Subcutaneous abdominal adipose tissue (tissue), 5 donors: ENCODE results near the gene ARHGEF9.
"Not testable (repeated sequence)": the region's sequence is repeated elsewhere in the genome, so short reads cannot be mapped to it uniquely, and the experiment has no call there.

Source experiments
- H3K27ac ChIP-seq: one replicate; pipeline ENCODE4 v1.7.0; 2013; ENCODE audit warnings: low read depth, mild to moderate bottlenecking, inconsistent platforms, low read length, moderate library complexity
- H3K27me3 ChIP-seq, 5 donors: one replicate each; pipeline ENCODE4 v1.7.0; 2013; ENCODE audit warnings: low read length in 5 of 5, inconsistent platforms in 1 of 5; ENCODE audit not compliant: control insufficient read depth in 5 of 5, insufficient read depth in 4 of 5
- H3K36me3 ChIP-seq, 5 donors: one replicate each; pipeline ENCODE4 v1.7.0; 2013; ENCODE audit warnings: low read length in 5 of 5; ENCODE audit not compliant: control insufficient read depth in 5 of 5, insufficient read depth in 5 of 5
- H3K4me1 ChIP-seq, 5 donors: one replicate each; pipeline ENCODE4 v1.7.0; 2013; ENCODE audit warnings: low read length in 5 of 5, mild to moderate bottlenecking in 3 of 5, moderate library complexity in 1 of 5; ENCODE audit not compliant: control insufficient read depth in 5 of 5, insufficient read depth in 5 of 5
- H3K4me3 ChIP-seq, 5 donors: one replicate each; pipeline ENCODE4 v1.7.0; 2013; ENCODE audit warnings: low read length in 5 of 5, low read depth in 1 of 5
- H3K9ac ChIP-seq, 5 donors: one replicate each; pipeline ENCODE4 v1.7.0; 2013; ENCODE audit warnings: low read length in 5 of 5, mild to moderate bottlenecking in 4 of 5, moderate library complexity in 3 of 5
- H3K9me3 ChIP-seq, 5 donors: one replicate each; pipeline ENCODE4 v1.7.0; 2013; ENCODE audit warnings: low read length in 5 of 5; ENCODE audit not compliant: control insufficient read depth in 5 of 5
- donor health status: healthy.
- donor health status: healthy.
- donor health status: healthy.
- donor health status: healthy.
- donor health status: healthy.

Gene ARHGEF9

DNA sequence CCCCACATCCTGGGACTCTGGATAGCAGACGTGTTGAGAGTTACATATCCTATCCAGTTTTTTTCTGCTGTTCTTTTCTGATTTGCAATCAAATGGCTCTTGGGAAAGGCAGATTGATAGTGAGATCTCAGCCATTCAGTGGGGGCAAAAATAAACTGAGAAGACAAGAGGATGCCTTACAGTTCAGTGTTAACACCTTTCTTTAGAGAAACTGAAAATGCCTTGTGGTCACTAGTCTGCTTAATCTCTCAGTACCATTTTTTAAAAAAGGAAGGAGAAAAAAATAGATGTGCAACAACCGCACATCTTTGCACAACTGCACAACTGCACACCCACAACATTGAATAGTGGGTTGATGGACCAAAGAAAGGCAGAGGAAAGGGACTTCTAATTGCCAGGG, 109.3 kb downstream of the ARHGEF9 start:
- H3K4me3 ChIP-seq: no peak overlapping the region
- no peak overlapping the region for H3K9ac ChIP-seq
- peaks cover 11 to 31% (median 22%) of the 10 kb centered on the region in 5 donors for H3K36me3 ChIP-seq
- no peaks in the 10 kb centered on the region for H3K4me1 ChIP-seq
- H3K27ac ChIP-seq: no peak overlapping the region
- no peaks in the 10 kb centered on the region for H3K9me3 ChIP-seq
- H3K27me3 ChIP-seq: peaks cover 0 to 5% (median 2%) of the 10 kb centered on the region in 5 donors

DNA sequence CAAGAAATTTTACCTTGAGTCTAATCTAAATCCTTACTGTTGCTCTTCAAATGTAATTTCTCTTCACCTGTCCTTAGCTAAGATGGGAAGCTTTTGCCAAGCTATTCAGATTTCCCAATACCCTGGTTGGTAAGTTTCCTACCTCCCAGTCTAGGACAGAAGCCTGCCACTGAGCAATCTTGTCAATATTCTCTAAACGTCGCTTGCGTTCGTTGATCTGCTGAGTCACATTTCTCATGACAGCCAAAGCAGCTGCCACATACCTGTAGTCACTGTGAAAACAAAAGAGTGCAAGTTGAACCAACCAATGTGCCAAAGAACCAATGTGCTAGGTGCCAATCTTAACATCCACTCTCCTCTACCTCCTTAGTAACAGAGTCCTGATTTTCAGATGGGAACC, 111.1 kb downstream of the ARHGEF9 start:
- H3K9me3 ChIP-seq: no peaks in the 10 kb centered on the region
- H3K4me1 ChIP-seq: no peaks in the 10 kb centered on the region
- H3K4me3 ChIP-seq: no peak overlapping the region
- H3K36me3 ChIP-seq: peaks cover 11 to 31% (median 23%) of the 10 kb centered on the region in 5 donors
- no peak overlapping the region for H3K27ac ChIP-seq
- peaks cover 0 to 3% (median 0%) of the 10 kb centered on the region in 5 donors for H3K27me3 ChIP-seq
- H3K9ac ChIP-seq: no peak overlapping the region

DNA sequence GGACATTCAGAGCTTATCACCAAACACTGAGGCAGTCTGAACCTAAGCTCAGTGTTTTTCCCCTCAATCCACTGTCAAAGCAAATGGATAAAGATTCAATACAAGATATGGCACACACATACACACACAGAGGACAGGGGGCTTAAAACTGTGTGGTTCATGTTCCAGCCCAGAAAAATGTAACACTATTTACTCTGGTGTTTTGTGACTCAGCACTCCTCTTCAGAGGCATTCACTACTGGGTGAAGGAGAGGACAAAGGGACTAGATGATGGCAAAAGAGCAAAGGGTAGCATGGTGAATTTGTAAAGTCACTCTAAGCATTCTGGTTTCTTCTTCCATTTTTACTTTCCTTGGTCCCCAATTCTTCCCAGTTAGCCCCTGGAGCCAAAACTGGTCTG, 120.3 kb downstream of the ARHGEF9 start:
- H3K27ac ChIP-seq: no peak overlapping the region

GRCh38 chrX:63664083-63664482, 120.9 kb downstream of the ARHGEF9 start:
- peaks cover 0 to 5% (median 0%) of the 10 kb centered on the region in 5 donors for H3K4me1 ChIP-seq
- H3K36me3 ChIP-seq: peaks cover 0 to 20% (median 4%) of the 10 kb centered on the region in 5 donors
- peaks cover 0 to 11% (median 0%) of the 10 kb centered on the region in 5 donors for H3K27me3 ChIP-seq
- no peak overlapping the region for H3K27ac ChIP-seq
- no peak overlapping the region for H3K4me3 ChIP-seq
- no peak overlapping the region for H3K9ac ChIP-seq
- peaks cover 0 to 4% (median 0%) of the 10 kb centered on the region in 5 donors for H3K9me3 ChIP-seq

More for the DNA sequence above, 120.3 kb downstream of the ARHGEF9 start:
- Histone ChIP-seq H3K4me3 (no peak overlapping the region), H3K27me3 (peaks cover 0 to 11% (median 0%) of the 10 kb centered on the region in 5 donors), H3K9me3 (peaks cover 0 to 4% (median 0%) of the 10 kb centered on the region in 5 donors), H3K4me1 (peaks cover 0 to 3% (median 0%) of the 10 kb centered on the region in 5 donors), H3K9ac (no peak overlapping the region), H3K36me3 (peaks cover 0 to 20% (median 4%) of the 10 kb centered on the region in 5 donors)

GRCh38 chrX:63661676-63662075, 123.3 kb downstream of the ARHGEF9 start:
- H3K9me3 ChIP-seq: peaks cover 0 to under 1% (median 0%) of the 10 kb centered on the region in 5 donors
- H3K9ac ChIP-seq: no peak overlapping the region
- peaks cover 0 to 16% (median 4%) of the 10 kb centered on the region in 5 donors for H3K36me3 ChIP-seq
- H3K4me1 ChIP-seq: peaks cover 0 to 10% (median 0%) of the 10 kb centered on the region in 5 donors
- peaks cover 0 to 7% (median 0%) of the 10 kb centered on the region in 5 donors for H3K27me3 ChIP-seq
- no peak overlapping the region for H3K27ac ChIP-seq
- H3K4me3 ChIP-seq: no peak overlapping the region

DNA sequence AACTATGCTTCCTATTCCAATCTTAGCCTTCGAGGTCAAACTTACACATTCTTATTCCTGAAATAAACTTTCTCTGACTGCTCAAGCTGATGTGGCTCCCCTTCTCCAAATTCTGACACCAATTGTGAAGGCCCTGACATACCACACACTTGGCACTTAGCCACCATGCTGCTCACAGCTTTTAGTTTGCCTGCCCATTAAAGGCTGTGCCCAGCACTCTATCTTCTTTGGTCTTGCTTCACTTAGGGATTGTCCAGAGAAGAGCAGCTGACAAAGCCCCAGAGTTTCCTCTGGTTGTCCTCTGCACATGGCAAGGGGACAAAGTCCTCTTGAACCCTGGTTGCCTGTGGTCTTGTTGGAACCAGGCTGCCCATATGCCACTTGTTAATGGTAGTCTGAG, 126.1 kb downstream of the ARHGEF9 start:
- no peak overlapping the region for H3K27ac ChIP-seq
- no peak overlapping the region for H3K9ac ChIP-seq
- no peaks in the 10 kb centered on the region for H3K9me3 ChIP-seq

DNA sequence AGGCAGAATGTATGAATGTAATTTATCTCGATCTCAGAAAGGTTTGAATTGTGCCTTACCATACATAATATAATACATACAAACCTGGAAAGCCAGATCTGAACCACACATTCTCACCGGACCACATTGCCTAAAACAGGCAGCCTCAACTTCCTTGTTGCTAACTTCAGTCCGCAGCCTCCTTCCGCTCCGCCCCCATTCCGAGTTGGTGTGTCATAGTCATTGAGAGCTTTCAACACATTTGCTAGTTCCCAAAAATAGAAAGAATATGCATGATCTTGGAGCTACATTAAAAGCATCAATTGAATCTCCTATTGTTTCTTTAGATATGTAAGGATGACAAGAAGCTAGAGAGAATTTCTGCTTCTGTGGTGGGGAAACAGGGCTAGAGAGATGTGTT, 127.2 kb downstream of the ARHGEF9 start:
- no peak overlapping the region for H3K4me3 ChIP-seq
- no peak overlapping the region for H3K9ac ChIP-seq
- H3K27ac ChIP-seq: no peak overlapping the region
- H3K9me3 ChIP-seq: peaks cover 0 to 2% (median 0%) of the 10 kb centered on the region in 5 donors
- peaks cover 0 to 4% (median 2%) of the 10 kb centered on the region in 5 donors for H3K27me3 ChIP-seq
- H3K36me3 ChIP-seq: peaks cover 0 to 8% (median 3%) of the 10 kb centered on the region in 5 donors
- peaks cover 0 to 10% (median 0%) of the 10 kb centered on the region in 5 donors for H3K4me1 ChIP-seq

More for the DNA sequence above, 126.1 kb downstream of the ARHGEF9 start:
- Histone ChIP-seq H3K36me3 (peaks cover 0 to 8% (median 2%) of the 10 kb centered on the region in 5 donors), H3K27me3 (peaks cover 0 to 4% (median 0%) of the 10 kb centered on the region in 5 donors), H3K4me1 (peaks cover 0 to 10% (median 0%) of the 10 kb centered on the region in 5 donors), H3K4me3 (no peak overlapping the region)

DNA sequence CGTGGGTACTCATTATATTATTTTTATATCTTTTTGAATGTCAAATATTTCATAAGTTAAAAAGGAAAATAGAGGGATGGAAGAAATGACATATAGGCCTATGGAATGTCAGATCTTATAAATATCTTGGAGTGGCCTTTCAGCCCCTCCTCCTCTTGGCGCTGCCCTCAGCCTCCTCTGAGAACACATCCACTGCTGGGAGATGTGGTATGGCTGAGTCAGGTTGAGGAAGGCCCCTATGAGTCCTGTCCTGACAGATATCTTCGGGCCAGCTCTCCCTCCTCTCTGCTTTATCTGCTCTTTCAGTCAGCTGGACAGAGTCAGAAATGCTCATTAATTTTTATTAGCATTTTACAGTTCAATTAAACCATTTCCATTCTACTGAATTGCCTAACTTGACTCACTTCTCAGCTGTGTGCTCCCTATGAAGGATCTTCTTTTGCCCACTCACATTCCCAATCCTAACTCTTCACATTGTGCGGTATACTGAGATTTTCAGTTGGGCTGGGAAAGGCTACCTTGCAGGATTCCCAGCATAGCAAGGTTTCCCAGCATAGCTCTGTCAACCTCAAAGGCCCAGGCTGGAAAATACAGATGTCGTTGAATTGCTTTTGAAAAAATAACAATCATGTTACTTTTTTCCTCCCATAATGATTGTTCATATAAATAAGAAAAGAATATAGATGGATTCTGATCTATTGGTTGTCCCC, 128.0 kb downstream of the ARHGEF9 start:
- Histone ChIP-seq H3K9ac (no peak overlapping the region), H3K36me3 (peaks cover 0 to 8% (median 3%) of the 10 kb centered on the region in 5 donors), H3K4me3 (no peak overlapping the region), H3K9me3 (peaks cover 0 to 2% (median 0%) of the 10 kb centered on the region in 5 donors), H3K27ac (no peak overlapping the region), H3K4me1 (peaks cover 0 to 10% (median 0%) of the 10 kb centered on the region in 5 donors), H3K27me3 (peaks cover 0 to 4% (median 2%) of the 10 kb centered on the region in 5 donors)

DNA sequence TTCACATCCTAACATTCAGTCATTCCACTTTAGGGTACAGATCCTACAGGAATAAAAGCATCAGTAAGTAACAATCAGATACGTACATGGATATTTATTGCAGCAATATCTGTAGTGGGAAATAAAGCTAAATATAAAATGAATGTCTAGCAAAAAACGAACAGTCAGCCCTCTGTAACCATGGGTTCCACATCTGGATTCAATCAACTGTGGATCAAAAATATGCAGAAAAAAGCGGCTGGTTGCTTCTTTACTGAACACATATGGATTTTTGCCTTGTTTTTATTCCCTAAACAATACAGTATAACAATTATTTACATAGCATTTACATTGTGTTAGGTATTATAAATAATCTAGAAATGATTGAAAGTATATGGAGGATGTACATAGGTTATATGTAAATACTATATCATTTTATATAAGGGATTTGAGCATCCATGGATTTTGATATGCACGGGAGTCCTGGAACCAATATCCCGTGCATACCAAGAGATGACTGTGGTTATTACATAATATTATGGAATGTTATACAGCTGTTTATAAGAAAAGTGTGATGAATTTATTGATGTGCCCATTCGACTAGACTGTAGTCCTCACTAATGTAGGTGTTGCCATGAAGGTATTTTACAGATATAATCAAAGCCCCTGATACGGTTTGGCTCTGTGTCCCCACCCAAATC, 132.8 kb downstream of the ARHGEF9 start:
- no peak overlapping the region for H3K27ac ChIP-seq

DNA sequence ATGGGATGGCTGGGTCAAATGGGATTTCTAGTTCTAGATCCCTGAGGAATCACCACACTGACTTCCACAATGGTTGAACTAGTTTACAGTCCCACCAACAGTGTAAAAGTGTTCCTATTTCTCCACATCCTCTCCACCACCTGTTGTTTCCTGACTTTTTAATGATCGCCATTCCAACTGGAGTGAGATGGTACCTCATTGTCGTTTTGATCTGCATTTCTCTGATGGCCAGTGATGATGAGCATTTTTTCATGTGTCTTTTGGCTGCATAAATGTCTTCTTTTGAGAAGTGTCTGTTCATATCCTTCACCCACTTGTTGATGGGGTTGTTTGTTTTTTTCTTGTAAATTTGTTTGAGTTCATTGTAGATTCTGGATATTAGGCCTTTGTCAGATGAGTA, 139.3 kb downstream of the ARHGEF9 start:
- H3K27me3 ChIP-seq, H3K9me3 ChIP-seq: not testable (repeated sequence)

More for the DNA sequence above, 132.8 kb downstream of the ARHGEF9 start:
- H3K27me3 ChIP-seq: peaks cover 0 to 4% (median 0%) of the 10 kb centered on the region in 5 donors
- H3K4me1 ChIP-seq: no peaks in the 10 kb centered on the region
- peaks cover 0 to 2% (median 0%) of the 10 kb centered on the region in 5 donors for H3K9me3 ChIP-seq
- H3K36me3 ChIP-seq: peaks cover 0 to 11% (median 3%) of the 10 kb centered on the region in 5 donors
- no peak overlapping the region for H3K9ac ChIP-seq
- no peak overlapping the region for H3K4me3 ChIP-seq

More for the DNA sequence above, 139.3 kb downstream of the ARHGEF9 start:
- H3K4me1 ChIP-seq, H3K9ac ChIP-seq, H3K36me3 ChIP-seq, H3K27ac ChIP-seq, H3K4me3 ChIP-seq: not testable (repeated sequence)
